TTC549 (cell line): Measurements from ENCODE around the gene CHIC2.

ENCODE experiments used
- FAIRE-seq: peaks from 2 replicates; lab custom pipeline; 2012; peaks lifted over from hg19 to GRCh38; lab: Jason Lieb, UNC

The CHIC2 gene

GRCh38 chr4:54093324-54094240, 29.2 kb upstream of the CHIC2 start:
- FAIRE-seq, result no peak

- no peak for FAIRE-seq
Observed at GRCh38 chr4:54092405-54093323, 28.3 kb upstream of the CHIC2 start.

GRCh38 chr4:54091637-54092404, 27.4 kb upstream of the CHIC2 start:
- no peak for FAIRE-seq

GRCh38 chr4:54090804-54091623, 26.6 kb upstream of the CHIC2 start:
- no peak for FAIRE-seq

GRCh38 chr4:54090404-54090803, 26.0 kb upstream of the CHIC2 start:
- no peak for FAIRE-seq

GRCh38 chr4:54089875-54090274, 25.5 kb upstream of the CHIC2 start:
- no peak for FAIRE-seq

- no peak for FAIRE-seq
Observed at GRCh38 chr4:54085284-54085683, 20.9 kb upstream of the CHIC2 start.

- no peak for FAIRE-seq
Observed at GRCh38 chr4:54082168-54082567, 17.8 kb upstream of the CHIC2 start.

GRCh38 chr4:54077812-54078211, 13.4 kb upstream of the CHIC2 start:
- FAIRE-seq, result no peak

- no peak for FAIRE-seq
Observed at GRCh38 chr4:54076673-54077072, 12.3 kb upstream of the CHIC2 start.

GRCh38 chr4:54074381-54074780, 10.0 kb upstream of the CHIC2 start:
- FAIRE-seq, result no peak

- FAIRE-seq, result no peak
Observed at GRCh38 chr4:54073271-54073880, 9.0 kb upstream of the CHIC2 start.

- no peak for FAIRE-seq
Observed at GRCh38 chr4:54067166-54067565, 2.8 kb upstream of the CHIC2 start.

- FAIRE-seq, result no peak
Observed at GRCh38 chr4:54066718-54067129, 2.3 kb upstream of the CHIC2 start.

GRCh38 chr4:54066088-54066415, 1.6 kb upstream of the CHIC2 start:
- FAIRE-seq, result no peak

GRCh38 chr4:54065282-54066087, 1.1 kb upstream of the CHIC2 start:
- no peak for FAIRE-seq

GRCh38 chr4:54063737-54064316, 578 bp downstream of the CHIC2 start:
- no peak for FAIRE-seq

- FAIRE-seq, result no peak
Observed at GRCh38 chr4:54063229-54063628, 1.2 kb downstream of the CHIC2 start.

- FAIRE-seq, result no peak
Observed at GRCh38 chr4:54062392-54062791, 2.0 kb downstream of the CHIC2 start.

GRCh38 chr4:54061873-54062272, 2.5 kb downstream of the CHIC2 start:
- FAIRE-seq, result no peak
